ENCODE data around the gene GIMAP2. TPM values are rescaled to one million over a fixed set of nuclear protein-coding genes. Genes with fewer than 3 reads are reported as not detected.

The GIMAP2 gene
- total and polyA plus RNA-seq, 2 of the 4 experiments (the other 2 are of a cell fraction): under 0.01 TPM; not detected in 1

- intact Hi-C loops (cut with micrococcal nuclease) (no loop called here), in situ Hi-C loops (cut with MboI; ENCODE audit: low sequenced_read_pairs) (loop anchor here (25.0 kb wide), 1 partner anchor 416 kb away; the partner anchor contains the start of genes ACTR3C and LRRC61), dilution Hi-C loops (cut with HindIII; ENCODE audit: low sequenced_read_pairs, unreplicated experiment) (no loop called here)
- no peak for TF ChIP-seq RAD21 (IDR thresholded peaks at IDR 0.05; ENCODE audit: low read length)
- TF ChIP-seq CEBPB (IDR thresholded peaks at IDR 0.05; ENCODE audit: low read depth, low read length): no peak
- TF ChIP-seq SMC3 (IDR thresholded peaks at IDR 0.05; ENCODE audit: low read depth, low read length): no peak
- TF ChIP-seq RCOR1 (IDR thresholded peaks at IDR 0.05; ENCODE audit: insufficient replicate concordance, low read length): no peak
- TF ChIP-seq NFE2L2 (IDR thresholded peaks at IDR 0.05; ENCODE audit: low read depth, low read length): no peak
- no peak for TF ChIP-seq USF2 (IDR thresholded peaks at IDR 0.05; ENCODE audit: low read depth, low read length)
- no peak for TF ChIP-seq CHD1 (IDR thresholded peaks at IDR 0.05; ENCODE audit: low read depth, low read length)
- TF ChIP-seq ELK1 (IDR thresholded peaks at IDR 0.05; ENCODE audit: borderline replicate concordance, low read depth, low read length): no peak
- no peak for TF ChIP-seq MAFK (IDR thresholded peaks at IDR 0.05; ENCODE audit: low read depth, low read length)
- TF ChIP-seq MXI1 (IDR thresholded peaks at IDR 0.05; ENCODE audit: borderline replicate concordance, low read depth, low read length): no peak
- no peak for TF ChIP-seq MAZ (IDR thresholded peaks at IDR 0.05; ENCODE audit: borderline replicate concordance, low read depth, low read length)
- TF ChIP-seq FOS (IDR thresholded peaks at IDR 0.05; ENCODE audit: low read depth, low read length): no peak
- TF ChIP-seq RFX5 (IDR thresholded peaks at IDR 0.05; ENCODE audit: low read depth, low read length): no peak
- no peak for TF ChIP-seq BHLHE40 (IDR thresholded peaks at IDR 0.05; ENCODE audit: low read depth, low read length)
- no peak for TF ChIP-seq CTCF (conservative IDR thresholded peaks at IDR 0.05; ENCODE audit: low read depth, low read length)
- TF ChIP-seq POLR2A (IDR thresholded peaks at IDR 0.05; ENCODE audit: low read depth, low read length): no peak
- Histone ChIP-seq H4K91ac (ENCODE audit: insufficient read depth, low read depth, low read length) (no peak overlapping the region), H2AK5ac (ENCODE audit: low read depth, low read length) (no peak overlapping the region), H3K4me1 (ENCODE audit: control insufficient read depth, insufficient read depth, low read length) (no peaks in the 10 kb centered on the region), H3K79me1 (ENCODE audit: low read depth in 1 of 2, low read length in 2 of 2) (no peaks in the 10 kb centered on the region), H3K9me3 (ENCODE audit: control insufficient read depth, insufficient read depth, low read length) (no peaks in the 10 kb centered on the region), H4K20me1 (ENCODE audit: insufficient read depth, low read length) (no peaks in the 10 kb centered on the region), H3K18ac (ENCODE audit: low read depth, low read length) (no peak overlapping the region), H2BK15ac (ENCODE audit: low read depth, low read length) (no peak overlapping the region), H3K36me3 (ENCODE audit: control insufficient read depth, insufficient read depth, low read length) (no peaks in the 10 kb centered on the region), H2AFZ (replicated peaks; ENCODE audit: low read length, poor library complexity) (no peak overlapping the region), H2BK5ac (ENCODE audit: low read depth, low read length, poor library complexity, severe bottlenecking) (no peak overlapping the region), H2BK120ac (ENCODE audit: low read depth, low read length) (no peak overlapping the region), H3K9me1 (ENCODE audit: insufficient read depth, low read length) (no peaks in the 10 kb centered on the region), H3K23ac (ENCODE audit: low read depth, low read length) (no peak overlapping the region), H4K5ac (ENCODE audit: low read depth, low read length) (no peak overlapping the region), H3K4me2 (ENCODE audit: low read depth, low read length) (no peak overlapping the region), H3K4ac (ENCODE audit: low read depth, low read length) (no peak overlapping the region), H3K9ac (ENCODE audit: low read depth, low read length) (no peak overlapping the region), H2BK20ac (ENCODE audit: low read depth, low read length) (no peak overlapping the region), H3K4me3 (ENCODE audit: insufficient read depth, low read depth, low read length) (no peak overlapping the region), H2AK9ac (replicated peaks; ENCODE audit: low read depth, low read length, poor library complexity) (no peak overlapping the region), H3K14ac (replicated peaks; ENCODE audit: low read depth, low read length) (no peak overlapping the region), H3K27ac (ENCODE audit: insufficient read depth, low read length) (no peak overlapping the region), H3K27me3 (ENCODE audit: control insufficient read depth, insufficient read depth, low read length) (no peaks in the 10 kb centered on the region), H3K56ac (ENCODE audit: extremely low read depth, insufficient read depth, low read length) (no peak overlapping the region), H4K8ac (ENCODE audit: low read depth in 2 of 2, low read length in 2 of 2) (no peak overlapping the region)
- no TSS peak for BruUV-seq (replicated peaks)
- ChIA-PET CTCF (no interaction called here), POLR2A (ENCODE audit: unreplicated experiment) (no interaction called here)
- DNase-seq: no peak
- no peak for ATAC-seq (ENCODE audit: low read depth)
Measured at GRCh38 chr7:150728011-150728410, 42.5 kb downstream of the GIMAP2 start.
